ENCODE results near the gene BACH2. TPM values are rescaled to one million over a fixed set of nuclear protein-coding genes. Genes with fewer than 3 reads are reported as not detected.

Gene BACH2
- total RNA-seq, 1 donor from 2014 or later: 2.6 TPM

- no peak for DNase-seq (ENCODE audit: low spot score)
Observed at GRCh38 chr6:90096818-90097217, 199.8 kb downstream of the BACH2 start.

GRCh38 chr6:90095788-90096187 is 200.9 kb downstream of the BACH2 start:
- DNase-seq (ENCODE audit: low spot score): no peak

DNA sequence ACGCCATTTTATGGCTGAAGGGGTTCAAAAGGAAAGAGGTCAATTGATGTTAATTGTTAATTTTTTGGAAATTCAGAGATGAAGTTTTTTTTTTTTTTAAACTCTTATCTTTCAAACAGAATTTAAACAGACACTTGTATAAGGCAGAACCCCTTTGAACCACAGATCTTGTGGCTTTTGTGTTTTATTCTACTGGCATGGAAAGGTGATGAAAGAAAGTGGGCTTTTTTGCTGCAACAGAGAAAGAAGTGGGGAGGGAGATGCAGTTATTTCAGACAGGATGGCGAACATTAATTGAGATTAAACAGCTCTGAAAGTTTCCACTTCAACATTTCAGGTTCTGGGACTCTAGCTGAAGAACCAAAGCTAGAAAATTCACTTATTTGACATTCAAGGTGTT is 201.5 kb downstream of the BACH2 start:
- DNase-seq (ENCODE audit: low spot score): no peak

DNA sequence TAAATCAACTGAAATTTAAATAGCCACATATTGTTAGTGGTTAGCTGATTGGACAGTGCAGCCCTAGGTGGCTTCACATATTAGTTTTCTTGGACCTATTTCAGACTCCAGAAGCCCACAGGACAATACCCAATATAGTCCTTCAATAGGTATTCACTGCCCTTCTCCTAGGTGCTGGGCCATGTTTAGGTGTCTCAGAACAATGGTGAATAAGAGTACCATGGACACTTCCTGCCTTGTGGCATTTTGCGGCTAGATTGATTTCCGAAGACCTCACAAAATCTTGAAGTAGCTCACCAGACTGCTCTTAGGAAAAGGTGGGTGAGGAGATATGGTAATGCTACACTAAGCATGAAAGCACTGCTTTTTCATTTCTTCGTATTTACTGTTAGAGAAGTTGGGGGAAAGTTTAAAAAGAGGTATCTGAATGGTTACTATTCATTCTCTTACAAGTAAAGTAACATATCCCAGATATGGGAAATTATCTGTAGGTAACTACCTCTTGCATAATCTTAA is 203.0 kb downstream of the BACH2 start:
- DNase-seq (ENCODE audit: low spot score): no peak

- no peak for DNase-seq (ENCODE audit: low spot score)
Observed at GRCh38 chr6:90090866-90091265, 205.8 kb downstream of the BACH2 start.

GRCh38 chr6:90088009-90088408 is 208.6 kb downstream of the BACH2 start:
- no peak for DNase-seq (ENCODE audit: low spot score)

DNA sequence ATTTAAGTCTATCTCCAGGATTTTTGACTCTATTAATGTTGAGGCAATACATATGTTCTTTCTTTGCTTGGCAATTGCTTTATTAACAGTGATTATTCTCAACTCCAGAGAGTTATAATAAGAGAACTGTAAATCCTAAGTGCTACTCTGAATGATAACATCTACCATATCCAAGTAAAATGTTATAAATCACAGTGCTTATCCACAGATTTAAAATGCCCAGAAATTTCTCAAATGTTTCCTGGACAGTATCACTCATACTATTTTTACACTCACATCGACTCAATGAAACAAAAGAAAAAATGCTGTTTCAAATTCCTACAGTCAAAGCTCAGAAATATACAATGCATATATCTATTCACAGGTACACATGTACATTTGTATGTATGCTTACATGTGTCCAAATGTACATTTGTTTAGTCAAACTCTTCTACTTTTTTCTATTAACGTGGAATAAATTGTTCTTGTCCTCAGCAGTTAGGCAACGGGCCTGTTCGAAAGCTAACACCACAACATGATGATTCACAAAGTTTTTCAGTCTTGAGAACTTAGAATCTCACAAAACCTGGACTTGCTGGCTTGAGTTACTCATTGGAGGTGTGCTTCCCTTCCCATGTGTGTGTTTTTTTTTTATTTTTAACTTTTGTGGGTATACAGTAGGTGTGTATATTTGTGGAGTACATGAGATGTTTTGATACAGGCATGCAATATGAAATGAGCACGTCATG is 209.4 kb downstream of the BACH2 start:
- no peak for DNase-seq (ENCODE audit: low spot score)

DNA sequence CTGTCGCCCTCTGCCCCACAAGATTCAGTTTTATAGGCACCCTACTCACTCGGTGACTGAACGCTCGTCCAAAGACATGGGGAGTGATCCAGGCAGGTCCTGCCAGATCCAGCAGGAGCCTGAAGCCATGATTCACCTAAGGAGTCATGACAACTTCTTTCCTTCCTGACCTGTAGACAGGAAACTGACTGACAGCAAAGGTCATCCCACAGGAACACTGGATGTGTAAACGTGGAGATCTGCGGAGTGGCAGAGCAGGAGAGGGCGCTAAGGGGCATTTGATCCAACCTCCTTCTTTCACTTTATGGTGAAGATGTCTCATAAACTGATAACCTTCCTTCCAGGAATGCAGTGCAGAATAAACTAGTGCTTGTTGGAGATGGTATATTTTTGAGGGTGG is 210.1 kb downstream of the BACH2 start:
- DNase-seq (ENCODE audit: low spot score): no peak

- no peak for DNase-seq (ENCODE audit: low spot score)
Observed at GRCh38 chr6:90083891-90084290, 212.8 kb downstream of the BACH2 start.

- DNase-seq (ENCODE audit: low spot score): no peak
Observed at GRCh38 chr6:90082847-90083246, 213.8 kb downstream of the BACH2 start.

- no peak for DNase-seq (ENCODE audit: low spot score)
Observed at GRCh38 chr6:90080876-90081481, 215.7 kb downstream of the BACH2 start.

DNA sequence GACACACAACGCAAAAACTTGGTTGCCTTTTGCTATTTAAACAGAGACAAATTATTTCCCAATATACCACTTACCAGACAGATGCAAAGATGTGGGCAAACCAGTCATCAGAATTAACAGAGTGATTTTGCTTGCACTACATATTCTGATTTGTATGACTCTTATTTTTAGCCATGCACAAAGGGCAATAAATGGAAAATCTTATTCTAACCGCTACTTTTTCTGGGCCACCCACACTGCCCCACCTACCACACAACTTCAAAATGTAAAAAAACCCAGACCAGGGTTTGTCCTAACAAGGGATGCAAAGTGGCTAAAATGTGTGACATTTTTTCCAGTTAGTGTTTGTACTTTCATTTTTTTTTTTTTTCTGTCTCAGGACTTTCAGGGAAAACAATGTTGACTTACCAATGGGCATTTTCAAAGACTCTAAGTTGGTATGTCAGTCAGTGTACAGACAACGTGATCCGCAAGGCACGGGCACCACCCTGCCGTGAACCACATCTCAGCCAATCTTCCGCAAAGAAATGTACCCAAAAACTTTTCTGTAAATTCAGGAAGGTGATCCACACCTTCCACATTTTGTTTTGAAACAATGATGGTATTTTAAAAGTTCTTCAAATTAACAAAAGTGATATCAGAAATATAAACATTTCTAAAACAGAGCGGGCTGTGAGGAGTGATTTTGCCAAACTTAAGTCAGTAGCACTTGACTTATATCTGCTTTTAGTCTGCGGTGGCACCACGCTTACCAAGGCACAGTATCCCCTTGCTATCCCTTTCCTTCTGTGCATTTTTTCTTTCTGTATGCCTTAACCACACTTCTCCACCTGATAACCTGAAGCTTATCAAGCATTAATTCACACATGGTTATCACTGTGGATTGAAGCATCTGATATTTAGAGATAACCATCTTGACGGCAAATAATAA is 216.8 kb downstream of the BACH2 start:
- DNase-seq (ENCODE audit: low spot score): no peak

DNA sequence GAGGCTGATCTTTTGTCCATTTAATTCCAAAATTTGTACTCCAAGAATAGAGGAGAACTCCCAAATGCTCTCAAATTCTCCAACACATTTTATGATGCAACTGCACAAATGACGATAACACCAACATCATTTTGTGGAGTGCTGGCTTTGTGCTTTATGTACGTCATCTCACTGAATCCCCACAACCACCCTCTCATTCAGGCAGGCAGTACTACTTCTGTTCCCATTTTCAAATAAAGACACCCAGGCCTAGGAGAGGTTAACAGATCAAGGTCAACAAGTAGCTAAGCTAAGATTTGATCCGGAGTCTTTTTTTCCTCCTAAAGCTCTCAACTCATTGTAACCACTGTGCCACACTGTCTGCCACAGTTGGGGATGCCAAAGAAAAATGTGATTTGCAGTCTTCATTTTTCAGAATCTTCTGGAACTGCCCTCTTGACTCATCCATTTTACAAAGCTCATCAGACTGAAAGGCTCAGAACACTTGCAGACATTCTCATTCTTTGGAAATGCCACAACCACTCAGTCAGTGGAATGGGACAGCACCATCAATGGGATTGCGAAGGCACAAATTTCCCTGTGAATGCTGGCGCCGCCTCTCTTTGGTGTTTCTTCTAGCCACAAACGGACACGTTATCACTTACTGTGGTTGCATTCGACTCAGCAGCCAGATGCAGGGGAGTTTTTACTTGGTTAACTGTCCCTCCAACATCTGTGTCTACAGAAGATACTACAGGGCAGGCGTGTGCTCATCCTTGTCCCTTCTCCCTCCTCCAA is 217.9 kb downstream of the BACH2 start:
- DNase-seq (ENCODE audit: low spot score): no peak

- DNase-seq (ENCODE audit: low spot score): no peak
Observed at GRCh38 chr6:90076511-90077415, 219.9 kb downstream of the BACH2 start.

- no peak for DNase-seq (ENCODE audit: low spot score)
Observed at GRCh38 chr6:90074161-90074850, 222.3 kb downstream of the BACH2 start.

DNA sequence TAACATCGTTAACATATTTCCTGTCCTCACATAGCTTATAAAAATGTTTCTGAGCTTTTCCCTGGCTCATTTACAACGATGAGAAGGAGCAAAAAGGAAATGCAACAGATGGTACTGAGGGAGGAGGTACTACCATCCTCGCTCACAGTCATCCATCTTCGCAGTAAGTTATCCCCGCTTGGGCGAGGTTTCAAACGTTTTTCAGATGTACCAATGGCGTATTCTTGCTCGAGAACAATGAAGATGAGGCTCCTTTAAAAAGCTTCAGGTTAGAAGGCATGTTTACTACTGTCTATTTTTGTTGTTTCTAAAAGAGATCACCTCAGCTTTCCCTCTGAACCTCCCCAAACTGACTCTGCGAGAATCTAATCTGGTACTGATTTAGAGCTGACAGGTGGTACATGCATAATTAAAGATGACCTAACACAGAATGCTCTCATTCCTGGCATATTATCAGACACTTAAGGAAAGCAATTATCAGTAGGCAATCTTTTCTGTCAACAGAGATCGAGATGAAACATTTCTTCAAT is 223.6 kb downstream of the BACH2 start:
- DNase-seq (ENCODE audit: low spot score): no peak

DNA sequence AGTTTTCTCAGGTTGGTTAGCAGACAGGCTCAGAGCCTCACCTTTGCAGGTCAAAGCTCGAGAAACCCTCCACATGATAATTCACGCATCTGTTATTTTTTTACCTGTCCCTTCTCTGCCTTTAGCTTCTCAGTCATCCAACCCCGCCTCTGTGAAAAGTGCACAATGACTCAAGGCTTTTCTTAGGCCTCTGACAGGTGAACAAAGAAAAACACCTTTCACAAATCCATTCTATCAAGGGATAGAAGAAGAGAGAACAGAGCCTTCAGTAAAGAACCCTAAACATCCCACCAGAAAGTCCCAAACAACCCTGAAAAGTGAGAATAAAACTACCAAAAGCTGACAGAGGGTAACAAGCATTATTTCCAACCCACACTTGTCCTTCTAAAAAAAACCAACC is 224.1 kb downstream of the BACH2 start:
- no peak for DNase-seq (ENCODE audit: low spot score)

- no peak for DNase-seq (ENCODE audit: low spot score)
Observed at GRCh38 chr6:90068703-90069523, 227.7 kb downstream of the BACH2 start.

- DNase-seq (ENCODE audit: low spot score): no peak
Observed at GRCh38 chr6:90068264-90068663, 228.4 kb downstream of the BACH2 start.
